AG20443 (cell line): ENCODE data around the gene PRKAA2.
"Not testable (repeated sequence)": the region's sequence is repeated elsewhere in the genome, so short reads cannot be mapped to it uniquely, and the experiment has no call there.

Source experiments
- DNase-seq: peaks from one replicate; pipeline ENCODE4 v3.0.0; 2012; ENCODE audit warnings: low spot score, mixed read lengths

PRKAA2 gene

DNA sequence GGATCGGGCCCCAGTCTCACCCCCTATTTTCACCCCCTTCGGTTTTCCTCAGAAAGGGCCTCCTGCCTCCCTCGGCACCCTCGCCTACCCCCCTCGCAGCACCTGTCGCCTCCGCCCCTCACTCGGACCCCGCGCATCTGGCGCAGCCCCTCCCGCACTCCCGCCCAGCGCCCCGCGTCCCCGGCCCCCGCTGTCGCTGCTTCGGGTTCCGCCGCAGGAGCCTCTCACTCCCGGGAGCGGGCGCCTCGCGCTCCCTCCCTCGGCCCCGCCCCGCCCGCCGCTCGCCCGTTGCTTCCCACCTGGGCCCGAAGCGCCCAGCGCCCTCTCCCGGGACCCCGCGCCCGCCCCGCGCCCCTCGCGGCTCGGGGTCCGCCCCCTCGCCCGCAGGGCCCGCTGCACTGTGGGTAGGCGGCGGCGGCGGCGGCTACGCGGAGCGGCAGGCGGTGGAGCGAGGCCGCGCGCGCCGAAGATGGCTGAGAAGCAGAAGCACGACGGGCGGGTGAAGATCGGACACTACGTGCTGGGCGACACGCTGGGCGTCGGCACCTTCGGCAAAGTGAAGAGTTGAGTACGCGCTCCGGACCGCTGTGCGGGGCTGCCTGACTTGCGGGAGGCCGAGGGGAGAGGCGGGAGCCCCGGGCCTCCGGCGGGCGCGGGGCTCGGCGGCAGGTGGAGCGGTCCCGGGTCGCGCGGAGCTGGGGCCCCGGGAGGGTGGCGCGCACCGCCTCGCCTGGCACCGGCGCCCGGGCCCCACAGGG, at the start of gene PRKAA2:
Gene PRKAA2, plus strand, starts transcription at position 396 of the 758 bp plus-strand sequence. Its CDS starts 74 bp downstream, at position 470.
- DNase-seq = peak; percentile 71

DNA sequence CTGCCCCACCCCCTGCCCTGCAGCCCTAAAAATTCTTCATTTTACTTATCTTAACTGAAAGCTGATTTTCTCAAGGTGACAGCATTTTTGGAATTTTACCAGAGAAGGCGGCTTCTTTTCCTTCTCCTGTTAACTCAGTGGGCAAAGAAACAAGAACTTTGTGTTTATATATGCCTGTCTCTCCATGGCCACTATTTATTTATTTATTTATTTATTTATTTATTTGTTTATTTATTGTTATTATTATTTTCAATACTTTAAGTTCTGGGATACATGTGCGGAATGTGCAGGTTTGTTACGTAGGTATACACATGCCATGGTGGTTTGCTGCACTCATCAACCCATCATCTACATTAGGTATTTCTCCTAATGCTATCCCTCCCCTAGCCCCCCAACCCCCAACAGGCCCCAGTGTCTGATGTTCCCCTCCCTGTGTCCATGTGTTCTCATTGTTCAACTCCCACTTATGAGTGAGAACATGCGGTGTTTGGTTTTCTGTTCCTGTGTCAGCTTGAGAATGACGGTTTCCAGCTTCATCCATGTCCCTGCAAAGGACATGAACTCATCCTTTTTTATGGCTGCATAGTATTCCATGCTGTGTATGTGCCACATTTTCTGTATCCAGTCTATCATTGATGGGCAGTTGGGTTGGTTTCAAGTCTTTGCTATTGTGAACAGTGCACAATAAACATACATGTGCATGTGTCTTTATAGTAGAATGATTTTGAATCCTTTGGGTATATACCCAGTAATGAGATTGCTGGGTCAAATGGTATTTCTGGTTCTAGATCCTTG, 49.5 kb upstream of the PRKAA2 start:
- not testable (repeated sequence) for DNase-seq

DNA sequence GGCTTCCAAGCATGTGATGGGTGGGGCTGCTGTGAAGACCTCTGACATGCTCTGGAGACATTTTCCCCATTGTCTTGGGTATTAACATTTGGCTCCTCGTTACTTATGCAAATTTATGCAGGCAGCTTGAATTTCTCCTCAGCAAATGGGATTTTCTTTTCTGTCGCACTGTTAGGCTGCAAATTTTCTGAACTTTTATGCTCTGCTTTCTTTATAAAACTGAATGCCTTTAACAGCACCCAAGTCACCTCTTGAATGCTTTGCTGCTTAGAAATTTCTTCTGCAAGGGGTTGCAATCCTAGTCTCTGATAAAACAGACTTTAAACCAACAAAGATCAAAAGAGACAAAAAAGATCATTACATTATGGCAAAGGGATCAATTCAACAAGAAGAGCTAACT, 35.0 kb upstream of the PRKAA2 start:
- DNase-seq = not testable (repeated sequence)

DNA sequence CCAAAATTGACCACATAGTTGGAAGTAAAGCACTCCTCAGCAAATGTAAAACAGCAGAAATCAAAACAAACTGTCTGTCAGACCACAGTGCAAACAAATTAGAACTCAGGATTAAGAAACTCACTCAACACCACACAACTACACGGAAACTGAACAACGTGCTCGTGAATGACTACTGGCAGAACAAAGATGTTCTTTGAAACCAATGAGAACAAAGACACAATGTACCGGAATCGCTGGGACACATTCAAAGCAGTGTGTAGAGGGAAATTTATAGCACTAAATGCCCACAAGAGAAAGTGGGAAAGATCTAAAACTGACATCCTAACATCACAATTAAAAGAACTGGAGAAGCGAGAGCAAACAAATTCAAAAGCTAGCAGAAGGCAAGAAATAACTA, 34.3 kb upstream of the PRKAA2 start:
- DNase-seq = not testable (repeated sequence)

DNA sequence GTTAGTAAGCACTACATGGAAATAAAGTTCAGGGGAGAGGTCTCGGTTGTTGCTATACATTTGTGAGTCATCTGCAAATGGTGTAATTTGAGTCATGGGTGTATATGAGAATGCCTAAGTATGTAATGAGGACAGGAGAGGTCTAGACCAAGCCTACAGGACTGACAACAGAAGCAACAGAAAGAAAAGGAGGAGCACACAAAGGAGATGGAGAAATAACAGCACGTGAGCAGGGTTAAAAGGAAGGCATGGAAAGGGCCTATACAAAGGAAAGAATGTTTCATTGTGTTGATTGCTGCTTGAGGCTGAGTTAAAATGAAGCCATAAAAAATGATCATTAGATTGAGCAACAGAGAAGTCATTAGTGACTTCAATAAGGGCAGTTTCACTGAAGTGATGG, 28.0 kb upstream of the PRKAA2 start:
- DNase-seq = no peak

GRCh38 chr1:56625819-56626440, 19.2 kb upstream of the PRKAA2 start:
- DNase-seq = no peak

DNA sequence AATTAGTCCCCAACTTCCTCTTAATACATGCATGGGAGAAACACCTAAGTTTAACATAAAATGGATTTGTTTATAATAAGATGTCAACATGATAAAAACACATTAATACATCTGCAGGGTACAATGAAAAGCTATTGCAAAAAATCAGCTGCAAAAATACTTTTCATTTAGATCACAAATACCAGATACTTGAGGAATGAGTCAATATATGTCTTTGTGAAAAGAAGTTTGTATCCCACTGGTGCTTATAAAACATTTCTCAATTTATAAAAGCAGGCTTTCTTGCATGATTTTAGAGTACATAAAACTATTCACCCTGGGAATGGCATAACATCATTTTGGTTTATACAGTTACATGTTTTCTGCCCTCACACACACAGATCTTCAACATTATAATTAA, 18.6 kb upstream of the PRKAA2 start:
- peak; percentile 36 for DNase-seq

GRCh38 chr1:56627019-56627635, 18.0 kb upstream of the PRKAA2 start:
- no peak for DNase-seq

GRCh38 chr1:56627636-56628039, 17.5 kb upstream of the PRKAA2 start:
- no peak for DNase-seq

DNA sequence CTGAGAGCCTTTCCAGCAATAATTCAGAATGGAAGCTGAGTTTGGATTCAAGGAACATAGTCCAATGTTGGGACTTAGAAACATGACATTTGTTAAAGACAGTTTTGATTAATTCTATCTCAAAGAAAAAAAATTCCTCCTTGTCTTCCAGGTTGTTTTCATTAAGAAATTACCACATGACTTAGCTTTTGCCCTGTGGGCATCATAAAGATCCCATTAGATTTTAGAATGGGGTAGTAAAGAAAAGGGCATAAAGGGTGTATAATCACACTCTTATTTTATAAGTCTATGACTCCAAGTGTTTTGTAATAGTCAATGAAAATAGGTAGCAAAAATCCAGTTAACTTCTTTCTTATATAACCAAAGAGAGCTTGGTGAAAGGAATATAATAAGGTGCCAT, 14.3 kb upstream of the PRKAA2 start:
- no peak for DNase-seq

DNA sequence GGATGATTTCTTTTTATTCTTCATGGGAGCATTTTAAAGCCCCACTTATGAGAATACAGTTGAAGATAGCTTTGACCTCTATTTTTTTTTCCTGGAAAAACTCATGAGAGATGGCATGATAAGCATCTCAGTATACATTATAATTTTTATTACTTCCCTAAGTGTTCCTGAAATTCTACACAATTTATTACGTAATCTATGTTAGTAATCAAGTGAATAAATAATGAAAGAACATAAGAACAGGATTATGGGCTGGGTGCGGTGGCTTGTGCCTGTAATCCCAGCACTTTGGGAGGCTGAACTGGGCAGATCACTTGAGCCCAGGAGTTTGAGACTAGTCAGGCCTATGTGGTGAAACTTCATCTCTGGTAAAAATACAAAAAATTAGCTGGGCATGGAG, 13.2 kb upstream of the PRKAA2 start:
- no peak for DNase-seq

DNA sequence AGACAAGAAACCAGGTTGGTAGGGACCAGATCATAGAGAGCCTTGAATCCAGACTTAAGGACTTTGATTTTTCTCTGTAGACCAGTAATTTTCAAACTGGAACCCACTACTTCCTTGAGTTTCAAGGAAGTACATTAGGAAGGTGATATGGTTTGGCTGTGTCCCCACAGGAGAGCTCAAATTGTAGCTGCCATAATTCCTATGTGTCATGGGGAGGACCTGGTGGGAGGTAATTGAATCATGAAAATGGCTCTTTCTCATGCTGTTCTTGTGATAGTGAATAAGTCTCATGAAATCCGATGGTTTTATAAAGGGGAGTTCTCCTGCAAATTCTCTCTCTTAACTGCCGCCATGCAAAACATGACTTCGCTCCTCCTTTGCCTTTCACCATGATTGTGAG, 10.1 kb upstream of the PRKAA2 start:
- no peak for DNase-seq

GRCh38 chr1:56638248-56638647, 6.9 kb upstream of the PRKAA2 start:
- DNase-seq = no peak

DNA sequence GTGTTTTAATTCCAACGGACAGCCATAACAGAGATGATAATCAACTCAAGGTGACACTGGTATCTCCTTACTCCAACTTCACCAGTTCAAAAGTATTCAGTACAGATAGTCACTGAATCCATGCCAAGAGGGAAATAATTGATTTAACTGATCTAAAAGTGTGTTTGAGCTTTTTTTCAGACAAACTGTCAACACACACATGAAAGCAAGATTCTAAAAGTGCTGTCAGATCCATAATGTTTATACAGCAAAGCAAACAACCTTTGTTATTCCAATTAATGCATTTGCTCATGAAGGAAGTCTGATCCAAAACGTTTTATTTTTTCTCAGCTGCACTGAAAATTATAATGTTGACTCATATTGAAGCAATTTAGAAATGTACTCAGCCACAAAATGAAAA, 5.9 kb upstream of the PRKAA2 start:
- DNase-seq = no peak

DNA sequence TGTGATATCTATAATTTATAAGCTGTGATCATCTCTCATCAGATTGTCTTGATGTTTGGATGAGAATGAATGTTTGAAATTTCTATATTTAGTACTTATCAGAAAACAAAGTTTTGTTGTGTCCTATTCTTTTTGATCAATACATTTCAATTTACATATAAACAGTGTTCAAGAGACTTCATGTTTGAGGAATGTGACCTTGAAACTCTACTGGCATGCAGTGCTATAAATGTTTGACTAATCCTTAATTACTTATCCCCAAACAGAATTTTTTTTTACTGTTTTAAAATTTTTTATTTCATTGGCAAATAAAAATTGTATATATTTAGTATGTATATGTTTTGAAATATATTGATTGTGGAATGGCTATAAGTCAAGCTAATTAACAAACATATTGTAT, 1.5 kb upstream of the PRKAA2 start:
- no peak for DNase-seq

GRCh38 chr1:56644064-56644918, 823 bp upstream of the PRKAA2 start:
- DNase-seq = peak; percentile 24

- peak; percentile 24 for DNase-seq
Observed at GRCh38 chr1:56645677-56646305, 677 bp downstream of the PRKAA2 start.

DNA sequence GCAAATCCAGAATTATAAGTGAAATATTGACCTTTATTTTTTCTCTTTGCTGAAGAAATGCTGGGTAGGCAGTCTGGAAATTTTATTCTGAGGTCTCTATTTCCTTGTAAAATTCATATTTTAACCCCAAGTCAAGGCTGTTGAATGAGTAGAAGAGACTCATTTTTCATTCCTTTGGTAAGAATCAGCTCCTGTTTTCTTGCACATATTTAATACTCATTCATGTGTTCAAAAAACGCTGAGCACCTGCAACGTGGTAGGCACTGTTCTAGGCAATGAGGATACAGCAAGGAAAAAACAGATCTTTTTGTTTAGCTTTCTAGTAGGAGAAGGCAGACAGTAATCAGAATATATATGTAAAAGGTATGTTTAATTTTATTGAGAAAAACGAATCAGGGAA, 1.5 kb downstream of the PRKAA2 start:
- no peak for DNase-seq

DNA sequence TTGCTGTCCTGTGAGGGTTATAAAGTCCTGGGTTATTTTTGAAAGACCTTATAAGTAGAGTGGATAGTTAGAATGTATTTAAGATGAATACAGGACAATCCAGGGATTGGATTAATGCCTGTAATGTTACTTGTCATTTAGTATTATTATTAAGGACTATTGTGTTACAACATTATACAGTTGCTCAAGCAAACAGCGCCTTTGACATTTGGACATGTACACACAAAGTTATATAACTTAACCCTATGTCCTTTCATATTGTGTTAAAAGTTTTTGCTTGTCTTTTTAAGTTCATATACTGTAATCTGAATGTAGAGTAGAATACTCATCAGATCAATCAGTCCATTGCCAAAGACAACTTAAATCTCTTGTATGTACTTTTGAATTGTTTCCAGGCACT, 2.0 kb downstream of the PRKAA2 start:
- DNase-seq = no peak

- DNase-seq = no peak
Observed at GRCh38 chr1:56648546-56648945, 3.4 kb downstream of the PRKAA2 start.
